ENCODE data around the gene MBD5. TPM values are rescaled to one million over a fixed set of nuclear protein-coding genes. Genes with fewer than 3 reads are reported as not detected.

The MBD5 gene
- total and polyA plus RNA-seq, 5 donors = 5.6 to 37.0 (median 33.9) TPM

- WGBS = 94% methylated on average over 2 of the region's 2 CpGs
- ATAC-seq = no peak
- Histone ChIP-seq H3K4me1 (ENCODE audit: control insufficient read depth, insufficient read depth, low read length) (no peaks in the 10 kb centered on the region), H3K9me3 (ENCODE audit: control insufficient read depth, low read length) (no peaks in the 10 kb centered on the region), H3K27me3 (ENCODE audit: control insufficient read depth, insufficient read depth) (no peaks in the 10 kb centered on the region), H3K4me3 (ENCODE audit: low read length) (no peak overlapping the region), H3K27ac (ENCODE audit: low read length) (no peak overlapping the region)
- intact Hi-C loops (cut with DNase I) = no loop called here
- no peak for DNase-seq
Measured at GRCh38 chr2:148026573-148026972, 5.7 kb downstream of the MBD5 start.

DNA sequence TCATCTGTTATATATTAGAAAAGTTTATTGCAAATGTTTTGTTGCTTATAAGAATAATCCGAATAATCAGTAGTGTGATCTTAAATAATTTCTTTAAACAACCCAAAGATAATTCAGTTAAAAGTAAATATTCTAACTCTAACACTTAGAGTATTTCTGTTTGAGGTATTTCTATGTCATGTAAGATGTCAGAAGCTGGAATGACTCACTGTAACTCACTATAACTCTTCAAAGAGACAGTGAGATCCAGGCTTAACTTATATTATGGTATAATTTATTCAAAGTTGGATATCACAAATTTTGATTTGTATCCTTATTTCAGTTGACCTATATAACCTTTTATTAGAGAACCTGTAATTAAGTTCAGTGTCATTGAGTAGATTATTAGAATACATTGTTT lies 6.9 kb downstream of the MBD5 start:
- Histone ChIP-seq H3K4me1 (ENCODE audit: control insufficient read depth, insufficient read depth, low read length) (no peaks in the 10 kb centered on the region), H3K4me3 (ENCODE audit: low read length) (no peak overlapping the region), H3K27me3 (ENCODE audit: control insufficient read depth, insufficient read depth) (no peaks in the 10 kb centered on the region), H3K27ac (ENCODE audit: low read length) (no peak overlapping the region), H3K9me3 (ENCODE audit: control insufficient read depth, low read length) (no peaks in the 10 kb centered on the region)
- ATAC-seq = no peak
- 91% methylated on average over 1 of the region's 1 CpG for WGBS
- intact Hi-C loops (cut with DNase I) = no loop called here
- DNase-seq = no peak

GRCh38 chr2:148028781-148029180 lies 7.9 kb downstream of the MBD5 start:
- WGBS = 85% methylated on average over 1 of the region's 1 CpG
- ATAC-seq (no peak), DNase-seq (no peak)
- Histone ChIP-seq H3K4me1 (ENCODE audit: control insufficient read depth, insufficient read depth, low read length) (no peaks in the 10 kb centered on the region), H3K4me3 (ENCODE audit: low read length) (no peak overlapping the region), H3K9me3 (ENCODE audit: control insufficient read depth, low read length) (no peaks in the 10 kb centered on the region), H3K27me3 (ENCODE audit: control insufficient read depth, insufficient read depth) (no peaks in the 10 kb centered on the region), H3K27ac (ENCODE audit: low read length) (no peak overlapping the region)
- intact Hi-C loops (cut with DNase I) = no loop called here

DNA sequence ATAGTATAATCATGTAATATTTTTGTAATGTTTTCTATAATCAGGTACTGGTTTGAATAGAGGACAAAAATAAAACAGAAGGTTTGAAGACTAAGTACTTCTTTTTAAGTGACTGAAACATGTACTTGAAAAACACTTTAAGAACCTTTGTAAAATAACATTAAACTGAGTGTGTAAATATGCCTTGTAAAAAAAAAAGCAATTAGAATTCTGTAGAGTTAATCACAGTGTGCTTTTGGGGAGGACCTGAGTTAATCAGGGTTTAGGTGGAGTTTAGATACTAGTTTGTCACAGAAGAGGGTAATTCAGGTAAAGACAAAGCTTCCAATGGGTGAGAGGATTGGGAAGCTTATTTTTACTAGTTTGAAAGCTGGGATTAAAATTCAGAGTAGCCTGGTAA lies 10.3 kb downstream of the MBD5 start:
- Histone ChIP-seq H3K9me3 (ENCODE audit: control insufficient read depth, low read length) (no peaks in the 10 kb centered on the region), H3K4me1 (ENCODE audit: control insufficient read depth, insufficient read depth, low read length) (no peaks in the 10 kb centered on the region), H3K27ac (ENCODE audit: low read length) (no peak overlapping the region), H3K4me3 (ENCODE audit: low read length) (no peak overlapping the region), H3K27me3 (ENCODE audit: control insufficient read depth, insufficient read depth) (no peaks in the 10 kb centered on the region)
- no peak for ATAC-seq
- intact Hi-C loops (cut with DNase I) = no loop called here
- no peak for DNase-seq

- Histone ChIP-seq H3K9me3 (ENCODE audit: control insufficient read depth, low read length) (no peaks in the 10 kb centered on the region), H3K27me3 (ENCODE audit: control insufficient read depth, insufficient read depth) (no peaks in the 10 kb centered on the region), H3K4me1 (ENCODE audit: control insufficient read depth, insufficient read depth, low read length) (no peaks in the 10 kb centered on the region), H3K4me3 (ENCODE audit: low read length) (no peak overlapping the region), H3K27ac (ENCODE audit: low read length) (no peak overlapping the region)
- ATAC-seq (no peak), DNase-seq (no peak)
- WGBS = 65% methylated on average over 4 of the region's 4 CpGs
- intact Hi-C loops (cut with DNase I) = no loop called here
Measured at GRCh38 chr2:148032215-148032614, 11.3 kb downstream of the MBD5 start.

- Histone ChIP-seq H3K4me1 (ENCODE audit: control insufficient read depth, insufficient read depth, low read length) (no peaks in the 10 kb centered on the region), H3K4me3 (ENCODE audit: low read length) (no peak overlapping the region), H3K9me3 (ENCODE audit: control insufficient read depth, low read length) (no peaks in the 10 kb centered on the region), H3K27me3 (ENCODE audit: control insufficient read depth, insufficient read depth) (no peaks in the 10 kb centered on the region), H3K27ac (ENCODE audit: low read length) (no peak overlapping the region)
- no peak for ATAC-seq
- DNase-seq = no peak
- intact Hi-C loops (cut with DNase I) = no loop called here
- 94% methylated on average over 1 of the region's 1 CpG for WGBS
Measured at GRCh38 chr2:148039783-148040182, 18.9 kb downstream of the MBD5 start.

DNA sequence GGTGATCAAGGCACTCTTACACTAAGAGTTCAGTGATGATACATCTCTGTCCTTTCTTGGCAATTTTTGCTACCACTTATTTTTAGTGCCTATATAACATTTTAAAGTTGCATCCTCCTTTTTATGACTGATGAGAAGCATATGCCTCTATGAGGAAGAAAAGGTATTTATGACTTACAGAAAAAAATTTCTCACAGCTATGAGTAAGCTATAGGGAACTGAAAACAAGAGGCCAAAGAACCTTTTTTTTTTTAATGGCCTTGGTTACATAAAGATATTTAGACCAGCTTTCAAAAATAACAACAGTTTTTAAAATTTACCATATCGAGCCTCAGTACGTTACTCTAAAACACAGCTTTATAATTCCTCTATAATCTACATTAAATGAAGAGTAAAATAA lies 21.3 kb downstream of the MBD5 start:
- no peaks in the 10 kb centered on the region for H3K9me3 ChIP-seq (ENCODE audit: control insufficient read depth, low read length)
- intact Hi-C loops (cut with DNase I) = no loop called here
- H3K4me1 ChIP-seq (ENCODE audit: control insufficient read depth, insufficient read depth, low read length) = no peaks in the 10 kb centered on the region
- H3K27me3 ChIP-seq (ENCODE audit: control insufficient read depth, insufficient read depth) = no peaks in the 10 kb centered on the region
- DNase-seq (no peak), ATAC-seq (no peak)
- 95% methylated on average over 2 of the region's 2 CpGs for WGBS
- H3K27ac ChIP-seq (ENCODE audit: low read length) = no peak overlapping the region
- no peak overlapping the region for H3K4me3 ChIP-seq (ENCODE audit: low read length)

DNA sequence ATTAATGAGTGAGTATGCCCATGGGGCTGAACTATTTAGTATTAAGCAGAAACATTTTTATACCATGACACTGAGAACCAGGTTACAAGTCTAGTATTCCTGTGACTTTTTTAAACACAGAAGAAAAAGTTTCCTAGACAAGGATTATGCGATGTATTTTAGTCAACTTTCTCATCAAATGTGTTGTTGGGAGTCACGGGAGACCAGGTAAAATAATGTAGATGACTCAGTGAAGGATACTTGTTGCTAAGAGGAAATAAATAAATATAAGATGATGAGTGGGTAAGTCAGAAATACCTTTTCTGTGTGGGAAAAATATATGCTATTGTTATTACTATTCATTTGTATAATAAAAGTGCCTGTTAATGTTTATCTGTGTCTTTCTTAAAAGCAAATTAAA lies 23.4 kb downstream of the MBD5 start:
- no peaks in the 10 kb centered on the region for H3K9me3 ChIP-seq (ENCODE audit: control insufficient read depth, low read length)
- no peaks in the 10 kb centered on the region for H3K4me1 ChIP-seq (ENCODE audit: control insufficient read depth, insufficient read depth, low read length)
- intact Hi-C loops (cut with DNase I) = no loop called here
- no peak for ATAC-seq
- DNase-seq = no peak
- H3K27ac ChIP-seq (ENCODE audit: low read length) = no peak overlapping the region
- H3K4me3 ChIP-seq (ENCODE audit: low read length) = no peak overlapping the region
- 98% methylated on average over 2 of the region's 2 CpGs for WGBS
- H3K27me3 ChIP-seq (ENCODE audit: control insufficient read depth, insufficient read depth) = no peaks in the 10 kb centered on the region

- Histone ChIP-seq H3K27me3 (ENCODE audit: control insufficient read depth, insufficient read depth) (no peaks in the 10 kb centered on the region), H3K4me1 (ENCODE audit: control insufficient read depth, insufficient read depth, low read length) (no peaks in the 10 kb centered on the region), H3K27ac (ENCODE audit: low read length) (no peak overlapping the region), H3K4me3 (ENCODE audit: low read length) (no peak overlapping the region), H3K9me3 (ENCODE audit: control insufficient read depth, low read length) (no peaks in the 10 kb centered on the region)
- intact Hi-C loops (cut with DNase I) = no loop called here
- WGBS = 82% methylated on average over 1 of the region's 1 CpG
- no peak for DNase-seq
- no peak for ATAC-seq
Measured at GRCh38 chr2:148046802-148047201, 25.9 kb downstream of the MBD5 start.

- intact Hi-C loops (cut with DNase I) = no loop called here
- no peak for ATAC-seq
- Histone ChIP-seq H3K27ac (ENCODE audit: low read length) (no peak overlapping the region), H3K4me3 (ENCODE audit: low read length) (no peak overlapping the region), H3K27me3 (ENCODE audit: control insufficient read depth, insufficient read depth) (no peaks in the 10 kb centered on the region), H3K9me3 (ENCODE audit: control insufficient read depth, low read length) (no peaks in the 10 kb centered on the region), H3K4me1 (ENCODE audit: control insufficient read depth, insufficient read depth, low read length) (no peaks in the 10 kb centered on the region)
- no peak for DNase-seq
- WGBS = 85% methylated on average over 1 of the region's 1 CpG
Measured at GRCh38 chr2:148048475-148049221, 27.8 kb downstream of the MBD5 start.

DNA sequence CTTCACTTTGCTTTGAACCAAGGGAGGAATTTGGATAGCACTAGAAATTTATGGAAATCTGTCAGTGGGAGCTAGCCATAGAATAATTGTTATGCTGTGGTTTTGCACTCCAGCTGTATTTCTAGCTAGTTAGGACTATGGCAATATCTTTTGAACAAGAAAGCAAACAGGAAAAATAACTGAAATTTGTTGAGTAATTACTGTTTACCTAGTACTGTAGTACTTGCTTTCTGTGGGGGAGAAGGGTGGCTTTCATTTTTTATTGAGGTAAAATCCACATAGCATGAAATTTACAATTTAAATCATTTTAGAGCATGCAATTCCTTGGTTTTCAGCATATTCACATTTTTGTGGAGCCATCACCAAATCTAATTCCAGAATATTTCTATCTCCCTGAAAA lies 28.4 kb downstream of the MBD5 start:
- no peak overlapping the region for H3K27ac ChIP-seq (ENCODE audit: low read length)
- no peaks in the 10 kb centered on the region for H3K9me3 ChIP-seq (ENCODE audit: control insufficient read depth, low read length)
- ATAC-seq (no peak), DNase-seq (no peak)
- H3K27me3 ChIP-seq (ENCODE audit: control insufficient read depth, insufficient read depth) = no peaks in the 10 kb centered on the region
- H3K4me1 ChIP-seq (ENCODE audit: control insufficient read depth, insufficient read depth, low read length) = no peaks in the 10 kb centered on the region
- intact Hi-C loops (cut with DNase I) = no loop called here
- H3K4me3 ChIP-seq (ENCODE audit: low read length) = no peak overlapping the region

GRCh38 chr2:148052687-148053086 lies 31.8 kb downstream of the MBD5 start:
- DNase-seq = no peak
- WGBS = 96% methylated on average over 3 of the region's 3 CpGs
- ATAC-seq = no peak

More at GRCh38 chr2:148052687-148053086, 31.8 kb downstream of the MBD5 start:
- Histone ChIP-seq H3K4me3 (ENCODE audit: low read length) (no peak overlapping the region), H3K27ac (ENCODE audit: low read length) (no peak overlapping the region), H3K27me3 (ENCODE audit: control insufficient read depth, insufficient read depth) (no peaks in the 10 kb centered on the region), H3K4me1 (ENCODE audit: control insufficient read depth, insufficient read depth, low read length) (no peaks in the 10 kb centered on the region), H3K9me3 (ENCODE audit: control insufficient read depth, low read length) (no peaks in the 10 kb centered on the region)
- intact Hi-C loops (cut with DNase I) = no loop called here

Measured in right cardiac atrium (tissue), 5 donors.